NOMO-1 treated with DMSO at 0.1 percent for 48 hours (cell line): Measurements from ENCODE around the gene PCDHB13.
A peak's percentile ranks its signal among the peaks of the same experiment; 100 is the strongest.
"Not testable (repeated sequence)": the region's sequence is repeated elsewhere in the genome, so short reads cannot be mapped to it uniquely, and the experiment has no call there.

ENCODE experiments used
- DNase-seq: peaks from one replicate; lab custom pipeline; 2025; ENCODE audit not compliant: unreplicated experiment; lab: John Stamatoyannopoulos, UW

PCDHB13 gene

GRCh38 chr5:141201126-141201525 lies 12.6 kb upstream of the PCDHB13 start:
- not testable (repeated sequence) for DNase-seq

DNA sequence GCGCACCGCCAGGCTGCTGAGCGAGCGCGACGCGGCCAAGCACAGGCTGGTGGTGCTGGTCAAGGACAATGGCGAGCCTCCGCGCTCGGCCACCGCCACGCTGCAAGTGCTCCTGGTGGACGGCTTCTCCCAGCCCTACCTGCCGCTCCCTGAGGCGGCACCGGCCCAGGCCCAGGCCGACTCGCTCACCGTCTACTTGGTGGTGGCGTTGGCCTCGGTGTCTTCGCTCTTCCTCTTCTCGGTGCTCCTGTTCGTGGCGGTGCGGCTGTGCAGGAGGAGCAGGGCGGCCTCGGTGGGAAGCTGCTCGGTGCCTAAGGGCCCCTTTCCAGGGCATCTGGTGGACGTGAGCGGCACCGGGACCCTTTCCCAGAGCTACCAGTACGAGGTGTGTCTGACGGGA lies 12.1 kb upstream of the PCDHB13 start:
- not testable (repeated sequence) for DNase-seq

GRCh38 chr5:141208478-141208877 lies 5.2 kb upstream of the PCDHB13 start, which contains the start of gene PCDHB12:
Gene PCDHB12 (plus strand): TSS chr5:141208719. CDS start chr5:141208908, 189 bp downstream.
- no peak for DNase-seq

- not testable (repeated sequence) for DNase-seq
These were observed 3.4 kb upstream of the PCDHB13 start for GRCh38 chr5:141210281-141210680.

DNA sequence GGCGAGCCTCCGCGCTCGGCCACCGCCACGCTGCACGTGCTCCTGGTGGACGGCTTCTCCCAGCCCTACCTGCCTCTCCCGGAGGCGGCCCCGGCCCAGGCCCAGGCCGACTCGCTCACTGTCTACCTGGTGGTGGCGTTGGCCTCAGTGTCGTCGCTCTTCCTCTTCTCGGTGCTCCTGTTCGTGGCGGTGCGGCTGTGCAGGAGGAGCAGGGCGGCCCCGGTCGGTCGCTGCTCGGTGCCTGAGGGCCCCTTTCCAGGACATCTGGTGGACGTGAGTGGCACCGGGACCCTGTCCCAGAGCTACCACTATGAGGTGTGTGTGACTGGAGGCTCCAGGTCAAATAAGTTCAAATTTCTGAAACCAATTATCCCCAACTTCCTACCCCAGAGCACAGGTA lies 2.9 kb upstream of the PCDHB13 start:
- not testable (repeated sequence) for DNase-seq

- DNase-seq, result not testable (repeated sequence)
These were observed 864 bp downstream of the PCDHB13 start for GRCh38 chr5:141214583-141214982.

GRCh38 chr5:141215504-141215903 lies 1.8 kb downstream of the PCDHB13 start:
- DNase-seq, result not testable (repeated sequence)

GRCh38 chr5:141216035-141216434 lies 2.3 kb downstream of the PCDHB13 start:
- DNase-seq, result not testable (repeated sequence)

GRCh38 chr5:141223112-141223783 lies 9.5 kb downstream of the PCDHB13 start, which contains the start of gene PCDHB14:
Gene PCDHB14 (plus strand): TSS chr5:141223343. CDS start chr5:141223506, 163 bp downstream.
- peak; percentile 34 for DNase-seq

DNA sequence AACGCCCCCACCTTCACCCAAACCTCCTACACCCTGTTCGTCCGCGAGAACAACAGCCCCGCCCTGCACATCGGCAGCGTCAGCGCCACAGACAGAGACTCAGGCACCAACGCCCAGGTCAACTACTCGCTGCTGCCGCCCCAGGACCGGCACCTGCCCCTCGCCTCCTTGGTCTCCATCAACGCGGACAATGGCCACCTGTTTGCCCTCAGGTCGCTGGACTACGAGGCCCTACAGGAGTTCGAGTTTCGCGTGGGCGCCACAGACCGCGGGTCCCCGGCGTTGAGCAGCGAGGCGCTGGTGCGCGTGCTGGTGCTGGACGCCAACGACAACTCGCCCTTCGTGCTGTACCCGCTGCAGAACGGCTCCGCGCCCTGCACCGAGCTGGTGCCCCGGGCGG lies 11.1 kb downstream of the PCDHB13 start:
- DNase-seq, result not testable (repeated sequence)

DNA sequence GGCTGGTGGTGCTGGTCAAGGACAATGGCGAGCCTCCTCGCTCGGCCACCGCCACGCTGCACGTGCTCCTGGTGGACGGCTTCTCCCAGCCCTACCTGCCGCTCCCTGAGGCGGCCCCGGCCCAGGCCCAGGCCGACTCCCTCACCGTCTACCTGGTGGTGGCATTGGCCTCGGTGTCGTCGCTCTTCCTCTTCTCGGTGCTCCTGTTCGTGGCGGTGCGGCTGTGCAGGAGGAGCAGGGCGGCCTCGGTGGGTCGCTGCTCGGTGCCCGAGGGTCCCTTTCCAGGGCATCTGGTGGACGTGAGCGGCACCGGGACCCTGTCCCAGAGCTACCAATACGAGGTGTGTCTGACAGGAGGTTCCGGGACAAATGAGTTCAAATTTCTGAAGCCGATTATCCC lies 11.7 kb downstream of the PCDHB13 start:
- DNase-seq, result not testable (repeated sequence)

GRCh38 chr5:141234109-141234667 lies 20.5 kb downstream of the PCDHB13 start:
- DNase-seq, result no peak

GRCh38 chr5:141235922-141236321 lies 22.2 kb downstream of the PCDHB13 start:
- DNase-seq, result not testable (repeated sequence)

- no peak for DNase-seq
These were observed 23.0 kb downstream of the PCDHB13 start for GRCh38 chr5:141236516-141237313.

DNA sequence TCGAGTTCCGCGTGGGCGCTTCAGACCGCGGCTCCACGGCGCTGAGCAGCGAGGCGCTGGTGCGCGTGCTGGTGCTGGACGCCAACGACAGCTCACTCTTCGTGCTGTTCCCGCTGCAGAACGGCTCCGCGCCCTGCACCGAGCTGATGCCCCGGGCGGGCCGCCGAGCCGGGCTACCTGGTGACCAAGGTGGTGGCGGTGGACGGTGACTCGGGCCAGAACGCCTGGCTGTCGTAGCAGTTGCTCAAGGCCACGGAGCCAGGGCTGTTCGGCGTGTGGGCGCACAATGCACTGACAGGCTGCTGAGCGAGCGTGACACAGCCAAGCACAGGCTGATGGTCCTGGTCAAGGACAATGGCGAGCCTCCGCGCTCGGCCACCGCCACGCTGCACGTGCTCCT lies 27.8 kb downstream of the PCDHB13 start:
- no peak for DNase-seq

- no peak for DNase-seq
These were observed 31.6 kb downstream of the PCDHB13 start, which contains the start of gene PCDHB15 for GRCh38 chr5:141245250-141245717. Gene PCDHB15 (plus strand): TSS chr5:141245395. CDS start chr5:141245579, 184 bp downstream.

DNA sequence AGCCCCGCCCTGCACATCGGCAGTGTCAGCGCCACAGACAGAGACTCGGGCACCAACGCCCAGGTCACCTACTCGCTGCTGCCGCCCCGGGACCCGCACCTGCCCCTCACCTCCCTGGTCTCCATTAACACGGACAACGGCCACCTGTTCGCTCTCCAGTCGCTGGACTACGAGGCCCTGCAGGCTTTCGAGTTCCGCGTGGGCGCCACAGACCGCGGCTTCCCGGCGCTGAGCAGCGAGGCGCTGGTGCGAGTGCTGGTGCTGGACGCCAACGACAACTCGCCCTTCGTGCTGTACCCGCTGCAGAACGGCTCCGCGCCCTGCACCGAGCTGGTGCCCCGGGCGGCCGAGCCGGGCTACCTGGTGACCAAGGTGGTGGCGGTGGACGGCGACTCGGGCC lies 33.3 kb downstream of the PCDHB13 start:
- not testable (repeated sequence) for DNase-seq

DNA sequence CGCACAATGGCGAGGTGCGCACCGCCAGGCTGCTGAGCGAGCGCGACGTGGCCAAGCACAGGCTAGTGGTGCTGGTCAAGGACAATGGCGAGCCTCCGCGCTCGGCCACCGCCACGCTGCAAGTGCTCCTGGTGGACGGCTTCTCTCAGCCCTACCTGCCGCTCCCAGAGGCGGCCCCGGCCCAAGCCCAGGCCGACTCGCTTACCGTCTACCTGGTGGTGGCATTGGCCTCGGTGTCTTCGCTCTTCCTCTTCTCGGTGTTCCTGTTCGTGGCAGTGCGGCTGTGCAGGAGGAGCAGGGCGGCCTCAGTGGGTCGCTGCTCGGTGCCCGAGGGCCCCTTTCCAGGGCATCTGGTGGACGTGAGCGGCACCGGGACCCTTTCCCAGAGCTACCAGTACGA lies 33.7 kb downstream of the PCDHB13 start:
- DNase-seq, result not testable (repeated sequence)

GRCh38 chr5:141250576-141250975 lies 36.9 kb downstream of the PCDHB13 start:
- no peak for DNase-seq

- no peak for DNase-seq
These were observed 44.7 kb downstream of the PCDHB13 start for GRCh38 chr5:141258464-141258863.

GRCh38 chr5:141258948-141259347 lies 45.2 kb downstream of the PCDHB13 start:
- DNase-seq, result no peak
